GM12891 (cell line): ENCODE results near the gene MAP1B.

Experiments used
- DNase-seq: peaks from one replicate; pipeline ENCODE4 v3.0.0; 2011; ENCODE audit warnings: low spot score; ENCODE audit not compliant: insufficient read length
- FAIRE-seq: peaks from 2 replicates; lab custom pipeline; 2011; peaks lifted over from hg19 to GRCh38; lab: Jason Lieb, UNC
- PAX5 ChIP-seq: IDR thresholded peaks from 2 replicates; pipeline ENCODE4 v1.6.1; 2011; ENCODE audit warnings: low read length, moderate library complexity, mild to moderate bottlenecking; ENCODE audit not compliant: insufficient read depth, severe bottlenecking
- POLR2A ChIP-seq: IDR thresholded peaks from 2 replicates; pipeline ENCODE4 v1.6.1; 2011; ENCODE audit warnings: low read depth, low read length, control low read depth
- POLR2AphosphoS5 ChIP-seq: IDR thresholded peaks from 2 replicates; pipeline ENCODE4 v1.6.1; 2011; ENCODE audit warnings: low read depth, low read length, control low read depth
- POU2F2 ChIP-seq: IDR thresholded peaks from 2 replicates; pipeline ENCODE4 v1.6.1; 2011; ENCODE audit warnings: low read depth, mild to moderate bottlenecking, control low read depth, low read length, moderate library complexity
- SPI1 ChIP-seq: IDR thresholded peaks from 2 replicates; pipeline ENCODE4 v1.6.1; 2011; ENCODE audit warnings: low read depth, low read length, control low read depth
- TAF1 ChIP-seq: IDR thresholded peaks from 2 replicates; pipeline ENCODE4 v1.6.1; 2011; ENCODE audit warnings: low read depth, low read length, control low read depth

The MAP1B gene

GRCh38 chr5:72130351-72130761 lies 23.1 kb downstream of the MAP1B start:
- TF ChIP-seq POU2F2 (no peak), SPI1 (no peak), POLR2AphosphoS5 (no peak), PAX5 (no peak), POLR2A (no peak), TAF1 (no peak)
- DNase-seq (no peak), FAIRE-seq (no peak)

- no peak for FAIRE-seq
- TF ChIP-seq PAX5: no peak
- no peak for TF ChIP-seq POLR2A
- no peak for TF ChIP-seq POLR2AphosphoS5
- DNase-seq: no peak
These were observed 26.1 kb downstream of the MAP1B start for GRCh38 chr5:72133212-72133990.

DNA sequence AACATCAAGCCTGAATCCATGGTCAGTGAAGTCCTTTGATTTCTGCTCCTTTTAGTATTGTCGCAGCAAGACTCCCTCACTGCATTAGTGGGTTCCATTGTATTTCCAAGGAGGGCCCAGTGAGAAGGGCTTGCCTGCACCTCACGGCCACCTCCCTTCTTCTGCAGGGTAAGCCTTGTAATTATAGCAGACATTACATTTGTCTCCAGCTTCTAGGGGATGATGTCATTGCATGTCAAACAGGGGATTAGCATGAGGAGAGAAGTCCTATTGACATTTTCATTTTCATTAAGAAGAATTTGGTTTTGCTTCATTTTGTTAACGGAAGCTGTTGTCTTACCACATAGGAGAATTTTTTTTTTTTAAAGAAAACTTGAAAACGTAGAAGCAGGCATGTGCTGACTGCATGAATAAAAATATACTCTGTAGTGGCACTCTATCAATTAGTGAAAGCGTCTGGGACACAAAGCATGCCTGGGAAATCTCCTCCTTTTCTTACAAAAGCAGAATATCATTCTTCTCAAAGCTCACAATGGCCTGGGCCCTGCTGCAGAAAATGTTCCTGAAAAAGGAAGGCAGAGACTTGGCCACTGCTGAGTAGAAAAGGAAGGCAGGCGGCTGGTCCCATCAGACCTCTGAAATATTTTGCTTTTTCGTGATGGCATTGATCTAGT lies 27.1 kb downstream of the MAP1B start:
- FAIRE-seq (no peak), DNase-seq (no peak)
- TF ChIP-seq PAX5: no peak
- no peak for TF ChIP-seq POLR2A
- TF ChIP-seq SPI1: no peak
- TF ChIP-seq POU2F2: no peak
- no peak for TF ChIP-seq POLR2AphosphoS5
- no peak for TF ChIP-seq TAF1

DNA sequence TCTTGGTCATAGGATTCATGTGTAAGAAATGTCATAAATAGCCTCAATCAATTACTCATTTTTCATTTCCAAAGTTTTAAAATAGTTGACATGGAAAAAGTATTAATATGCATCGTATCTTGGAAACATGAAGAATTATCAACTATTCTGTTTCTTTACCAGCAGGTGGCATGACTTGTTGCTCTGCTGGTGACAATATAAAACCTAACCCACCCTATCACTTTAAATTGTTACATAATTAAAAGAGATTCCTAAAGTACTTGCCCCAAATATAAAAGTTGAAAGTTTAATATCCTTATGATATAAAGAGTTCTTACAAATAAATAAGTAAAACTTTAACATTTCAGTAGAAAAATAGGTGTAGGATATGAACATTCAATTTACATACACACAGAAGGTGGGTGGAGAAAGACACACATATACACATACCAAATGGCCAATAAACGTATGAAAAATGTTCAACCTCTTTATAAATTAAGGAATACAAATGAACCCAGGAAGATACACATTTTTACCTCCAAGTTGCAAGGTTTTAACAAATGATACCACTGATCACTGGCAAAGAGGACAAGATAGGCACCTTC lies 30.6 kb downstream of the MAP1B start:
- TF ChIP-seq POU2F2 (no peak), POLR2AphosphoS5 (no peak), POLR2A (no peak), PAX5 (no peak), TAF1 (no peak), SPI1 (no peak)
- FAIRE-seq: peak; percentile 48
- no peak for DNase-seq

DNA sequence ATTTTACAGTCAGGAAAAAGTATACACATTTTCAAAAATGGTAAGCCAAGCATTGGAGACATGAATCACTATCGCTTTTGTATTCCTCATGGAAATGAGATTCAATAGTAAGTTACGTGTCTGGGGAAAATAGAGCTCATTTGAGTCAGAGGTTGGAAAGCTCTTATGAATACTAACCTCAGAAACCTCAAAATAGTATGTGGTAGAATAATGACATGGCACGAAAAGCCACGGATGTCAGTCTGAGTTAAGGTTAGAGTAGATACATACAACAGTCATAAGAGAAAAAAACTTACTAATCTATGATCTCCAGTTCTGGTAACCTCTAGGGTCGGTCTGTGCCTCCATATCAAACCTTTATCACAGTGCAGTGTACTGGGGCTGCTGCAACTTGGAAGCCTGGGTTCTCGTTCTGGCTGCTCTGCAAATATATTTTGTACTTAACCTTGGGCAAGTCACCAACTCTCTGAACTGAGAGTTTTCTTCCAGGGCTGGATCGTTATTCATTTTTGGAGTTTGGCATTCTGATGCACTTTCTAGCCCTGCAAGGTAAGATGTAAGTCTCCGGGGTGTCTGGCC lies 31.8 kb downstream of the MAP1B start:
- peak; percentile 78 for FAIRE-seq
- DNase-seq: no peak
- no peak for TF ChIP-seq POLR2A

GRCh38 chr5:72140711-72141110 lies 33.4 kb downstream of the MAP1B start:
- DNase-seq (no peak), FAIRE-seq (no peak)
- TF ChIP-seq POLR2AphosphoS5 (no peak), TAF1 (no peak), POLR2A (no peak)

DNA sequence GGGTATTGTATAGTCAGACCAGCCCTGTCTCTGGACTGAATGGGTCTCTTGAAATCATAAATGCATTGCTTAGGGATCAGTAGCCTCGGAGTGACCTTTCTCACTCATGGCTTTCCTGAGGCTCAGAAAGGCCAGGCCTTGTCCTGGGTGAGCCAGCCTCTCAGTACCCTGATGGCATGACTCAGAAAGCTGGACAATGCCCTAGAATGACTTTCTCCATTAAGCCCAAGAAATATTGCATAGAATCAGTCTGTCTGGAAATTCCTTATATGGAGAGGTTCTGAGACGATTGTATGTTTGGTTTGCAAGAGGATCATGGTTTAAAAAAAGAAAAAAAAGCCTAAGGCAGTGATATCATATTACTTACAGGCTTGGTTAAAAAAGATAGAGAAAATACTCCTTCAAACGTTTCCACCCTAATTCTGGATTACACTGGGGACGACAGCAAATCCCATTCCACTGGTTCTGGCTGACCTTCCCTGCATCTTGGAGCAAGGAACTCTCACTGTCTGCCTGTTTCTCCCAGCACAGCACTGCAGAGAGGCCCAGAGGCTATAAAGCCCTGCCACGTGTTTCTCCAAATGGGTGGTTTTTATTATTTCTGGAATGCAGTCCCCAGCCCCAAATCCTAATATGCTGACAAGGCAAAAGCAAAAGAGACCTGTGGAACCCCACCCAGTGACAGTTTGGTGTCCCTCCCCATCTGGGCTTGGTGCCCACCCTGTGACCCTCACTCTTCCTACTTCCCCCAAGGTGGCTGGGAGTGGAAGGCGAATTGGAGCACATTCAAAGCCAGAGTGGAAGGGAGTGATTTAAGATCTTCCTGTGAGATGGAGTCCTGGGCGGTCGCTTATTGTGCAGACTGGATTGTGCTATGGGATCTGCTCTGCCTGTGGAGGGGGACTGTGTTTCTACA lies 34.4 kb downstream of the MAP1B start:
- DNase-seq (no peak), FAIRE-seq (no peak)
- TF ChIP-seq POLR2AphosphoS5: no peak
- no peak for TF ChIP-seq POU2F2
- TF ChIP-seq SPI1: no peak
- no peak for TF ChIP-seq TAF1
- TF ChIP-seq POLR2A: no peak
- TF ChIP-seq PAX5: no peak

GRCh38 chr5:72144762-72145161 lies 37.5 kb downstream of the MAP1B start:
- FAIRE-seq (no peak), DNase-seq (no peak)
- TF ChIP-seq POU2F2 (no peak), TAF1 (no peak), POLR2A (no peak), SPI1 (no peak), POLR2AphosphoS5 (no peak), PAX5 (no peak)

DNA sequence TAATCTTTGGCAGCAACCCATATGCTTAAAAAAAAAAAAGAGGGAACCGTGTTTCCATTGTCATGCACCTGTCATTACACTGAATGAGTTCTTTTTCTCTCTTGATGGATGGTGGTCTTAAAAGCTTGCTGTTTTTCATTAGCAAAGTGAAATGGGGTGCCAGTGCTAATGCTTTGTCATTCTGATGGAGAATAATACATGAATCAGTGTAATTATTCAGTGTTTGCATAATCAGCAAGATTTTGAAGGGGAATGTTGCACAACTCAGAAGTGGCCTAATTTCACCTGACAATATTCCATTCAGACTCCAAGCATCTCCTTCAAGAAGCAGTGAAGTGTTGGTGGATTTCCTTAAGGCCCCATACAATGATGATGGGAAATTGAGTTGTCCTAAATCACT lies 38.1 kb downstream of the MAP1B start:
- FAIRE-seq (no peak), DNase-seq (no peak)
- TF ChIP-seq POU2F2: no peak
